Vagina (tissue), 2 donors: ENCODE results near the gene BCL2L2. TPM values are rescaled to one million over a fixed set of nuclear protein-coding genes. Genes with fewer than 3 reads are reported as not detected.

Experiments used
- DNase-seq, 2 donors: peaks; one replicate each; pipeline ENCODE4 v3.0.0-alpha.2; 2017; ENCODE audit errors: extremely low spot score in 2 of 2
- H3K27ac ChIP-seq: fragments of 200-600 bp; sonication (generic); one replicate; pipeline ENCODE4 v1.5.1; 2019
- H3K27me3 ChIP-seq: fragments of 200-600 bp; sonication (generic); one replicate; pipeline ENCODE4 v1.5.1; 2019
- H3K36me3 ChIP-seq, 2 donors: fragments of 200-600 bp; sonication (generic); one replicate each; pipeline ENCODE4 v1.5.1; 2017 to 2019
- H3K4me1 ChIP-seq: fragments of 200-600 bp; sonication (generic); one replicate; pipeline ENCODE4 v1.5.1; 2019
- H3K4me3 ChIP-seq, 2 donors: fragments of 200-600 bp; sonication (generic); 1 replicate in 1 of 2; 2 replicates in 1 of 2; pipeline ENCODE4 v1.5.1; 2016 to 2019
- H3K9me3 ChIP-seq: fragments of 200-600 bp; sonication (generic); one replicate; pipeline ENCODE4 v1.5.1; 2019
- CTCF ChIP-seq, 3 experiments: fragments of 450-650 bp in 2 of 3; fragments of 200-600 bp in 1 of 3; sonication (generic) in 1 of 3; IDR thresholded peaks; one replicate each; pipeline ENCODE4 v1.5.1; 2017 to 2019; ENCODE audit warnings: antibody characterized with exemption in 3 of 3, mild to moderate bottlenecking in 2 of 3, moderate library complexity in 2 of 3
- POLR2A ChIP-seq, 2 donors: fragments of 450-650 bp; IDR thresholded peaks; one replicate each; pipeline ENCODE4 v1.6.1; 2017; ENCODE audit warnings: antibody characterized with exemption in 2 of 2, mild to moderate bottlenecking in 2 of 2, moderate library complexity in 2 of 2
- POLR2AphosphoS5 ChIP-seq, 2 donors: sonication (generic); formaldehyde crosslinking; IDR thresholded peaks; one replicate each; pipeline ENCODE4 v1.9.0; 2017; ENCODE audit warnings: antibody characterized with exemption in 2 of 2, mild to moderate bottlenecking in 2 of 2, low read depth in 1 of 2; ENCODE audit not compliant: insufficient read depth in 1 of 2
- intact Hi-C: fragments of 100-400 bp; cut with DNase I; formaldehyde crosslinking; loops from one replicate; pipeline ENCODE4 v1.15.1; 2023
- total RNA-seq: library from RNA; depleted of rRNA; stranded (reverse); fragments of >200 nt; gene quantifications from one replicate; pipeline ENCODE4 v1.2.3, GENCODE V29; 2016

The BCL2L2 gene
- total RNA-seq, 1 donor from 2014 or later: 31.7 TPM

- Histone ChIP-seq H3K27me3 (no peaks in the 10 kb centered on the region), H3K4me3 (peak overlapping the region; percentile 39 to 82), H3K36me3 (peaks cover 0 to 25% of the 10 kb centered on the region in 2 donors), H3K9me3 (no peaks in the 10 kb centered on the region), H3K4me1 (peaks cover 26% of the 10 kb centered on the region), H3K27ac (peak overlapping the region; percentile 97)
- DNase-seq: no peak
- no peak for TF ChIP-seq POLR2AphosphoS5 (IDR thresholded peaks at IDR 0.05; ENCODE audit: insufficient read depth in 1 of 2, low read depth in 1 of 2)
- intact Hi-C loops: loop anchor here (5.0 to 10.0 kb wide), 3 partner anchors 55 to 242 kb away; partner anchors contain the start of gene NGDN
Measured at GRCh38 chr14:23319746-23320583, 13.3 kb downstream of the BCL2L2 start.

GRCh38 chr14:23320584-23321571 lies 14.2 kb downstream of the BCL2L2 start, which contains the start of gene PABPN1:
PABPN1 (plus strand) TSS chr14:23321457; CDS start chr14:23321470, 13 bp downstream.
- TF ChIP-seq CTCF (IDR thresholded peaks at IDR 0.05) (no peak), POLR2A (IDR thresholded peaks at IDR 0.05) (peak in 1 of 2 donors; percentile 81), POLR2AphosphoS5 (IDR thresholded peaks at IDR 0.05; ENCODE audit: insufficient read depth in 1 of 2, low read depth in 1 of 2) (peak; percentile 95)
- Histone ChIP-seq H3K4me1 (peaks cover 26% of the 10 kb centered on the region), H3K4me3 (peak within 1 kb of the TSS; percentile 82 to 99), H3K36me3 (peaks cover 0 to 29% of the 10 kb centered on the region in 2 donors), H3K27ac (peak within 1 kb of the TSS; percentile 97), H3K9me3 (no peaks in the 10 kb centered on the region), H3K27me3 (no peaks in the 10 kb centered on the region)
- peak; percentile 100 for DNase-seq
- intact Hi-C loops: loop anchor here (5.0 to 10.0 kb wide), 3 partner anchors 56 to 241 kb away; partner anchors contain the start of gene NGDN

- no peaks in the 10 kb centered on the region for H3K9me3 ChIP-seq
- intact Hi-C loops: loop anchor here (5.0 to 10.0 kb wide), 3 partner anchors 57 to 240 kb away; partner anchors contain the start of gene NGDN
- H3K27me3 ChIP-seq: no peaks in the 10 kb centered on the region
- H3K4me3 ChIP-seq: peak overlapping the region; percentile 82 to 99
- peaks cover 0 to 29% of the 10 kb centered on the region in 2 donors for H3K36me3 ChIP-seq
- H3K4me1 ChIP-seq: peaks cover 26% of the 10 kb centered on the region
- no peak for DNase-seq
- H3K27ac ChIP-seq: peak overlapping the region; percentile 97
- TF ChIP-seq POLR2AphosphoS5 (IDR thresholded peaks at IDR 0.05; ENCODE audit: insufficient read depth in 1 of 2, low read depth in 1 of 2) (peak in 1 of 2 donors; percentile 35), CTCF (IDR thresholded peaks at IDR 0.05) (no peak), POLR2A (IDR thresholded peaks at IDR 0.05) (no peak)
Measured at GRCh38 chr14:23321572-23322547, 15.2 kb downstream of the BCL2L2 start.

- H3K9me3 ChIP-seq: no peaks in the 10 kb centered on the region
- no peaks in the 10 kb centered on the region for H3K27me3 ChIP-seq
- TF ChIP-seq POLR2A (IDR thresholded peaks at IDR 0.05) (no peak), CTCF (IDR thresholded peaks at IDR 0.05) (no peak), POLR2AphosphoS5 (IDR thresholded peaks at IDR 0.05; ENCODE audit: insufficient read depth in 1 of 2, low read depth in 1 of 2) (no peak)
- peak overlapping the region; percentile 97 for H3K27ac ChIP-seq
- peaks cover 26% of the 10 kb centered on the region for H3K4me1 ChIP-seq
- H3K4me3 ChIP-seq: peak overlapping the region; percentile 82 to 99
- DNase-seq: no peak
- intact Hi-C loops: loop anchor here (5.0 to 10.0 kb wide), 3 partner anchors 58 to 239 kb away; partner anchors contain the start of gene NGDN
- peaks cover 0 to 29% of the 10 kb centered on the region in 2 donors for H3K36me3 ChIP-seq
Measured at GRCh38 chr14:23322568-23323517, 16.2 kb downstream of the BCL2L2 start.
